OCI-LY3 (cell line): Measurements from ENCODE around the gene P3H2.

Experiments used
- EZH2phosphoT487 ChIP-seq: fragments of 200-600 bp; shearing (Covaris generic); IDR thresholded peaks from 2 replicates; pipeline ENCODE4 v1.6.1; 2018; ENCODE audit warnings: antibody characterized with exemption, mixed run types, low read depth
- TF ChIP-seq, protein P1 (sequence below): fragments of 200-600, 300-600 bp; sonication (generic); IDR thresholded peaks from 2 replicates; pipeline ENCODE4 v1.5.1; 2014; ENCODE audit warnings: antibody characterized with exemption, low read length, low read depth

DNA sequence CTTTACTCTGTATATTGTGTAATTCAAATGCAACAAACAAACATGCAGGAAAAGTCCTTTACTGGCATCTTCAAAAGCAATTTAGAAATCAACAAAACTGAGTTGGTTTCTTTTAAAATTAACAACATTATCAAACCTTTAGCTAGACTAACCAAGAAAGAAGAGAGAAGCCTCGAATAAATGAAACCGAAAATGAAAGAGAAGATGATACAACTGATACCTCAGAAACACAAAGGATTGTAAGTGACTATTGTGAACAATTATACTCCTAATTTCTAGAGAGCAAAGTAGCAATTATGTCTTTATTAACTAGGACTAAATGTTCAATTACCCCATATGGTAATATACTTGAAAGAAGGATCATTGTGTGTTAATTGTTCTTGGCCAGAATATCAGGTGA lies 49.2 kb upstream of the P3H2 start:
- TF ChIP-seq, protein P1, sequence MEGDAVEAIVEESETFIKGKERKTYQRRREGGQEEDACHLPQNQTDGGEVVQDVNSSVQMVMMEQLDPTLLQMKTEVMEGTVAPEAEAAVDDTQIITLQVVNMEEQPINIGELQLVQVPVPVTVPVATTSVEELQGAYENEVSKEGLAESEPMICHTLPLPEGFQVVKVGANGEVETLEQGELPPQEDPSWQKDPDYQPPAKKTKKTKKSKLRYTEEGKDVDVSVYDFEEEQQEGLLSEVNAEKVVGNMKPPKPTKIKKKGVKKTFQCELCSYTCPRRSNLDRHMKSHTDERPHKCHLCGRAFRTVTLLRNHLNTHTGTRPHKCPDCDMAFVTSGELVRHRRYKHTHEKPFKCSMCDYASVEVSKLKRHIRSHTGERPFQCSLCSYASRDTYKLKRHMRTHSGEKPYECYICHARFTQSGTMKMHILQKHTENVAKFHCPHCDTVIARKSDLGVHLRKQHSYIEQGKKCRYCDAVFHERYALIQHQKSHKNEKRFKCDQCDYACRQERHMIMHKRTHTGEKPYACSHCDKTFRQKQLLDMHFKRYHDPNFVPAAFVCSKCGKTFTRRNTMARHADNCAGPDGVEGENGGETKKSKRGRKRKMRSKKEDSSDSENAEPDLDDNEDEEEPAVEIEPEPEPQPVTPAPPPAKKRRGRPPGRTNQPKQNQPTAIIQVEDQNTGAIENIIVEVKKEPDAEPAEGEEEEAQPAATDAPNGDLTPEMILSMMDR = no peak
- no peak for TF ChIP-seq EZH2phosphoT487
